OCI-LY3 (cell line): ENCODE data around the gene GJC3.
"Not testable (repeated sequence)": the region's sequence is repeated elsewhere in the genome, so short reads cannot be mapped to it uniquely, and the experiment has no call there.

ENCODE experiments used
- H2AFZ ChIP-seq: fragments of 200-600, 300-600 bp; shearing (Covaris generic); 2 replicates; pipeline ENCODE4 v1.6.0; 2014; ENCODE audit warnings: antibody characterized with exemption, low read depth, low read length
- H3K27ac ChIP-seq: fragments of 200-600, 300-600 bp; sonication (generic); 2 replicates; pipeline ENCODE4 v1.5.1; 2014; ENCODE audit warnings: mild to moderate bottlenecking, low read length, moderate library complexity, mixed read lengths
- H3K27me3 ChIP-seq: fragments of 200-600, 300-600 bp; sonication (generic); 2 replicates; pipeline ENCODE4 v1.6.1; 2014; ENCODE audit warnings: low read depth, low read length, mixed read lengths
- H3K36me3 ChIP-seq: fragments of 200-600, 300-600 bp; sonication (generic); replicated peaks from 2 replicates; pipeline ENCODE3; 2014; ENCODE audit warnings: low read depth, low read length, mixed read lengths
- H3K4me1 ChIP-seq: fragments of 300-600, 200-600 bp; sonication (generic); 2 replicates; pipeline ENCODE4 v1.6.1; 2014; ENCODE audit warnings: low read length, mixed read lengths
- H3K4me2 ChIP-seq: fragments of 200-600, 300-600 bp; sonication (generic); 2 replicates; pipeline ENCODE4 v1.6.1; 2014; ENCODE audit warnings: low read length, mixed read lengths
- H3K4me3 ChIP-seq: fragments of 300-600, 200-600 bp; sonication (generic); 2 replicates; pipeline ENCODE4 v1.5.1; 2014; ENCODE audit warnings: antibody characterized with exemption, mild to moderate bottlenecking, low read length, moderate library complexity
- H3K79me2 ChIP-seq: fragments of 300-600, 200-600 bp; shearing (Covaris generic); 2 replicates; pipeline ENCODE4 v1.6.1; 2014; ENCODE audit warnings: mild to moderate bottlenecking, low read length, mixed read lengths
- H3K9ac ChIP-seq: fragments of 300-600, 200-600 bp; shearing (Covaris generic); 2 replicates; pipeline ENCODE4 v1.6.0; 2014; ENCODE audit warnings: mild to moderate bottlenecking, low read length, moderate library complexity
- H3K9me3 ChIP-seq: fragments of 200-600, 300-600 bp; shearing (Covaris generic); 2 replicates; pipeline ENCODE4 v1.6.1; 2014; ENCODE audit warnings: low read length, mixed read lengths; ENCODE audit not compliant: insufficient read depth
- H4K20me1 ChIP-seq: fragments of 200-600, 300-600 bp; sonication (generic); 2 replicates; pipeline ENCODE4 v1.6.1; 2016; ENCODE audit warnings: low read length, mixed read lengths; ENCODE audit not compliant: insufficient read depth
- EZH2phosphoT487 ChIP-seq: fragments of 200-600 bp; shearing (Covaris generic); IDR thresholded peaks from 2 replicates; pipeline ENCODE4 v1.6.1; 2018; ENCODE audit warnings: antibody characterized with exemption, mixed run types, low read depth
- TF ChIP-seq, protein P1 (sequence below): fragments of 200-600, 300-600 bp; sonication (generic); IDR thresholded peaks from 2 replicates; pipeline ENCODE4 v1.5.1; 2014; ENCODE audit warnings: antibody characterized with exemption, low read length, low read depth

Gene GJC3

DNA sequence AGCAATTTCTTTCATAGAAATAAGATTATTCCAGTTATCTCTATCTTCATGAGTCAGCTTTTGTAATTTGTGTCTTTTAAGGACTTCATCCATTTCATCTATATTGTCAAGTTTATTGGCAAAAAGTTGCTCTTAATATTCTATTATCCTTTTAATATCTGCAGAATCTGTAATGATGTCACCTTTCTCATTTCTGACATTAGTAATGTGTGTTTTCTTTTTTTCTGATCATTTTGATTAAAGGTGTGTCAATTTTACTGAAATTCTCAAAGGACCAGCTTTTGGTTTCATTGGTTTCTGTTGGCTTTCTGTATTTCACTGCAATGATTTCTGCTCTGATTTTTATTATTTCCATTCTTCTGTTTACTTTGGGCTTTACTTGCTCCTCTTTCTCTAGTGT is 34.7 kb downstream of the GJC3 start:
- no peak overlapping the region for H3K4me3 ChIP-seq
- TF ChIP-seq, protein P1, sequence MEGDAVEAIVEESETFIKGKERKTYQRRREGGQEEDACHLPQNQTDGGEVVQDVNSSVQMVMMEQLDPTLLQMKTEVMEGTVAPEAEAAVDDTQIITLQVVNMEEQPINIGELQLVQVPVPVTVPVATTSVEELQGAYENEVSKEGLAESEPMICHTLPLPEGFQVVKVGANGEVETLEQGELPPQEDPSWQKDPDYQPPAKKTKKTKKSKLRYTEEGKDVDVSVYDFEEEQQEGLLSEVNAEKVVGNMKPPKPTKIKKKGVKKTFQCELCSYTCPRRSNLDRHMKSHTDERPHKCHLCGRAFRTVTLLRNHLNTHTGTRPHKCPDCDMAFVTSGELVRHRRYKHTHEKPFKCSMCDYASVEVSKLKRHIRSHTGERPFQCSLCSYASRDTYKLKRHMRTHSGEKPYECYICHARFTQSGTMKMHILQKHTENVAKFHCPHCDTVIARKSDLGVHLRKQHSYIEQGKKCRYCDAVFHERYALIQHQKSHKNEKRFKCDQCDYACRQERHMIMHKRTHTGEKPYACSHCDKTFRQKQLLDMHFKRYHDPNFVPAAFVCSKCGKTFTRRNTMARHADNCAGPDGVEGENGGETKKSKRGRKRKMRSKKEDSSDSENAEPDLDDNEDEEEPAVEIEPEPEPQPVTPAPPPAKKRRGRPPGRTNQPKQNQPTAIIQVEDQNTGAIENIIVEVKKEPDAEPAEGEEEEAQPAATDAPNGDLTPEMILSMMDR, result no peak
- TF ChIP-seq EZH2phosphoT487, result no peak
- H3K9ac ChIP-seq, result no peak overlapping the region
- H3K27ac ChIP-seq, result no peak overlapping the region
- no peak overlapping the region for H3K4me2 ChIP-seq
- H4K20me1 ChIP-seq, result 0 out of 2 replicates have a peak, but pooled peaks cover 4% of the 10 kb centered on the region
- peaks cover 42% of the 10 kb centered on the region for H3K36me3 ChIP-seq
- no peak overlapping the region for H2AFZ ChIP-seq
- no peaks in the 10 kb centered on the region for H3K27me3 ChIP-seq
- H3K79me2 ChIP-seq, result no peaks in the 10 kb centered on the region
- H3K4me1 ChIP-seq, result peaks cover 12% of the 10 kb centered on the region
- H3K9me3 ChIP-seq, result no peaks in the 10 kb centered on the region

GRCh38 chr7:99893280-99893679 is 36.1 kb downstream of the GJC3 start:
- no peak overlapping the region for H3K4me2 ChIP-seq
- H4K20me1 ChIP-seq, result no peaks in the 10 kb centered on the region
- H3K9ac ChIP-seq, result no peak overlapping the region
- H3K27ac ChIP-seq, result no peak overlapping the region
- no peak overlapping the region for H3K4me3 ChIP-seq
- no peaks in the 10 kb centered on the region for H3K79me2 ChIP-seq
- H3K4me1 ChIP-seq, result peaks cover 11% of the 10 kb centered on the region
- H3K36me3 ChIP-seq, result peaks cover 39% of the 10 kb centered on the region
- TF ChIP-seq, protein P1, result no peak
- no peak for TF ChIP-seq EZH2phosphoT487
- no peak overlapping the region for H2AFZ ChIP-seq
- no peaks in the 10 kb centered on the region; the same call in 1 of the 2 replicates for H3K9me3 ChIP-seq
- H3K27me3 ChIP-seq, result no peaks in the 10 kb centered on the region

DNA sequence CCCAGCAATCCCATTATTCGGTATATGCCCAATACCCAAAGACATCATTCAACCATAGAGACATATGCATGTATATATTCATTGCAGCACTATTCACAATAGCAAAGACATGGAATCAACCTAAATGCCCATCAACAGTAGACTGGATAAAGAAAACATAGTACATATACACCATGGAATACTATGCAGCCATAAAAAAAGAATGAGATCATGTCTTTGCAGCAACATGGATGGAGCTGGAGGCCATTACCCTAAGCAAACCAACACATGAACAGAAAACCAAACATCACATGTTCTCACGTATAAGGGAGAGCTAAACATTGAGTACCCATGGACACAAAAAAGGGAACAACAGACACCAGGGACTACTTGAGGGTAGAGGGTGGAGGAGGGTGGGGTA is 39.1 kb downstream of the GJC3 start:
- H3K4me3 ChIP-seq, H3K27ac ChIP-seq, H3K27me3 ChIP-seq, H4K20me1 ChIP-seq, H3K79me2 ChIP-seq, H3K4me1 ChIP-seq, H3K4me2 ChIP-seq, H3K9me3 ChIP-seq, H3K9ac ChIP-seq, H2AFZ ChIP-seq: not testable (repeated sequence)
- H3K36me3 ChIP-seq, result peaks cover 31% of the 10 kb centered on the region

- not testable (repeated sequence) for H3K9ac ChIP-seq, H3K4me2 ChIP-seq, H3K27me3 ChIP-seq, H3K27ac ChIP-seq, H3K4me3 ChIP-seq, H4K20me1 ChIP-seq, H3K4me1 ChIP-seq, H2AFZ ChIP-seq, H3K79me2 ChIP-seq, H3K9me3 ChIP-seq
- peaks cover 31% of the 10 kb centered on the region for H3K36me3 ChIP-seq
Measured at GRCh38 chr7:99888366-99888765, 41.1 kb downstream of the GJC3 start.

DNA sequence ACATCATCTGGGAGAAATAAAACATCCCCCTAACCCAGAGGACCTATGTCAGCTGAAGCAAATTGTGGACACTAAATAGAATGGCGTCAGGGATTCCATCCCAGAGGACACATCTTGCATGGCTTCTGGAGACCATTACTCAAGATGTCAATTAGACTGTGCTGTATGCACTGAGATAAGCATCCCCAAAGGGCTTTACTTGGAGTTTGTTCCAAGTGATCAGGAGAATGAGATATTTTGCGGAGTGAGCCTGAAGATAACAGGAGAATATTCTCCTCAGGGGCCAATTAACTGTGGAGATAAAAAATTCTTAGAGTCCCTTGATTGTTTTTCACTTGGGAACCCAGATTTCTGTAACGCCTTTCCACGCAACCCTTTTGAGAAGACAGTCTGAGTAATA is 48.0 kb downstream of the GJC3 start:
- Histone ChIP-seq H3K4me3 (no peak overlapping the region), H3K36me3 (no peaks in the 10 kb centered on the region), H2AFZ (no peak overlapping the region), H3K27ac (no peak overlapping the region), H3K4me2 (no peak overlapping the region), H3K4me1 (no peaks in the 10 kb centered on the region), H3K9me3 (no peaks in the 10 kb centered on the region), H3K9ac (no peak overlapping the region), H3K27me3 (no peaks in the 10 kb centered on the region), H3K79me2 (no peaks in the 10 kb centered on the region), H4K20me1 (no peaks in the 10 kb centered on the region)
- TF ChIP-seq, protein P1, result no peak
- no peak for TF ChIP-seq EZH2phosphoT487
